Gastrocnemius medialis (tissue), 4 donors: ENCODE measurements around the gene RIPOR3. TPM values are rescaled to one million over a fixed set of nuclear protein-coding genes. Genes with fewer than 3 reads are reported as not detected.

Experiments
- ATAC-seq, 2 donors: fragments of 150-250 bp; one replicate each; pipeline ENCODE4 v1.9.1; 2016
- DNase-seq, 2 donors: peaks; one replicate each; pipeline ENCODE4 v3.0.0-alpha.2; 2019
- H3K27ac ChIP-seq, 4 donors: fragments of 200-600 bp; sonication (generic); 1 replicate in 1 of 4; 2 replicates in 3 of 4; pipeline ENCODE4 v1.5.1; 2016 to 2018; ENCODE audit warnings: mild to moderate bottlenecking in 2 of 4, moderate library complexity in 1 of 4
- H3K27me3 ChIP-seq, 3 donors: fragments of 200-600 bp; sonication (generic) in 2 of 3; 1 replicate in 1 of 3; 2 replicates in 2 of 3; pipeline versions ENCODE4 v1.5.1 to v1.6.0; 2016 to 2019; ENCODE audit warnings: mild to moderate bottlenecking in 1 of 3, moderate library complexity in 1 of 3
- H3K36me3 ChIP-seq, 2 donors: fragments of 200-600 bp; sonication (generic) in 1 of 2; one replicate each; pipeline ENCODE4 v1.5.1; 2017 to 2018
- H3K4me1 ChIP-seq, 2 donors: fragments of 200-600 bp; sonication (generic) in 1 of 2; one replicate each; pipeline ENCODE4 v1.5.1; 2016 to 2017; ENCODE audit warnings: mild to moderate bottlenecking in 2 of 2
- H3K4me3 ChIP-seq, 4 donors: fragments of 200-600 bp; sonication (generic) in 3 of 4; 1 replicate in 1 of 4; 2 replicates in 3 of 4; pipeline ENCODE4 v1.5.1; 2016 to 2019; ENCODE audit warnings: mild to moderate bottlenecking in 2 of 4
- H3K9me3 ChIP-seq, 3 donors: fragments of 200-600 bp; sonication (generic) in 2 of 3; 1 replicate in 1 of 3; 2 replicates in 2 of 3; pipeline ENCODE4 v1.5.1; 2016 to 2019
- POLR2A ChIP-seq, 2 donors: fragments of 450-650 bp; IDR thresholded peaks; one replicate each; pipeline ENCODE4 v1.6.1; 2017; ENCODE audit warnings: antibody characterized with exemption in 2 of 2, mild to moderate bottlenecking in 2 of 2, moderate library complexity in 2 of 2
- in situ Hi-C, 4 donors: fragments of 200-750 bp; cut with MboI; loops; one replicate each; pipeline versions ENCODE4 v1.15.0 to v1.8.0; 2017; ENCODE audit warnings: low sequenced_read_pairs in 4 of 4
- intact Hi-C: fragments of 100-400 bp; cut with DNase I; formaldehyde crosslinking; loops from one replicate; pipeline ENCODE4 v1.15.1; 2023; ENCODE audit warnings: low total_unique reads
- total RNA-seq, 4 donors: library from RNA; depleted of rRNA; stranded (reverse); fragments of >200 nt; gene quantifications; one replicate each; pipeline versions ENCODE4 v1.1.0 to v1.2.3, GENCODE V29; 2016
- TF ChIP-seq, protein P1 (sequence below), 5 experiments: fragments of 450-650 bp in 3 of 5; fragments of 200-600 bp in 2 of 5; sonication (generic) in 2 of 5; IDR thresholded peaks in 4 of 5; conservative IDR thresholded peaks in 1 of 5; 1 replicate in 4 of 5; 2 replicates in 1 of 5; pipeline ENCODE4 v1.5.1; 2016 to 2019; ENCODE audit warnings: antibody characterized with exemption in 5 of 5, mild to moderate bottlenecking in 3 of 5, moderate library complexity in 3 of 5

Gene RIPOR3, protein sequence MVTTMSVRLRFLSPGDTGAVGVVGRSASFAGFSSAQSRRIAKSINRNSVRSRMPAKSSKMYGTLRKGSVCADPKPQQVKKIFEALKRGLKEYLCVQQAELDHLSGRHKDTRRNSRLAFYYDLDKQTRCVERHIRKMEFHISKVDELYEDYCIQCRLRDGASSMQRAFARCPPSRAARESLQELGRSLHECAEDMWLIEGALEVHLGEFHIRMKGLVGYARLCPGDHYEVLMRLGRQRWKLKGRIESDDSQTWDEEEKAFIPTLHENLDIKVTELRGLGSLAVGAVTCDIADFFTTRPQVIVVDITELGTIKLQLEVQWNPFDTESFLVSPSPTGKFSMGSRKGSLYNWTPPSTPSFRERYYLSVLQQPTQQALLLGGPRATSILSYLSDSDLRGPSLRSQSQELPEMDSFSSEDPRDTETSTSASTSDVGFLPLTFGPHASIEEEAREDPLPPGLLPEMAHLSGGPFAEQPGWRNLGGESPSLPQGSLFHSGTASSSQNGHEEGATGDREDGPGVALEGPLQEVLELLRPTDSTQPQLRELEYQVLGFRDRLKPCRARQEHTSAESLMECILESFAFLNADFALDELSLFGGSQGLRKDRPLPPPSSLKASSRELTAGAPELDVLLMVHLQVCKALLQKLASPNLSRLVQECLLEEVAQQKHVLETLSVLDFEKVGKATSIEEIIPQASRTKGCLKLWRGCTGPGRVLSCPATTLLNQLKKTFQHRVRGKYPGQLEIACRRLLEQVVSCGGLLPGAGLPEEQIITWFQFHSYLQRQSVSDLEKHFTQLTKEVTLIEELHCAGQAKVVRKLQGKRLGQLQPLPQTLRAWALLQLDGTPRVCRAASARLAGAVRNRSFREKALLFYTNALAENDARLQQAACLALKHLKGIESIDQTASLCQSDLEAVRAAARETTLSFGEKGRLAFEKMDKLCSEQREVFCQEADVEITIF
- total RNA-seq: 10 to 100 TPM in 1 of 4 donors, 1 to 10 TPM in 3; 5.3 to 12.5 (median 8.2) TPM

DNA sequence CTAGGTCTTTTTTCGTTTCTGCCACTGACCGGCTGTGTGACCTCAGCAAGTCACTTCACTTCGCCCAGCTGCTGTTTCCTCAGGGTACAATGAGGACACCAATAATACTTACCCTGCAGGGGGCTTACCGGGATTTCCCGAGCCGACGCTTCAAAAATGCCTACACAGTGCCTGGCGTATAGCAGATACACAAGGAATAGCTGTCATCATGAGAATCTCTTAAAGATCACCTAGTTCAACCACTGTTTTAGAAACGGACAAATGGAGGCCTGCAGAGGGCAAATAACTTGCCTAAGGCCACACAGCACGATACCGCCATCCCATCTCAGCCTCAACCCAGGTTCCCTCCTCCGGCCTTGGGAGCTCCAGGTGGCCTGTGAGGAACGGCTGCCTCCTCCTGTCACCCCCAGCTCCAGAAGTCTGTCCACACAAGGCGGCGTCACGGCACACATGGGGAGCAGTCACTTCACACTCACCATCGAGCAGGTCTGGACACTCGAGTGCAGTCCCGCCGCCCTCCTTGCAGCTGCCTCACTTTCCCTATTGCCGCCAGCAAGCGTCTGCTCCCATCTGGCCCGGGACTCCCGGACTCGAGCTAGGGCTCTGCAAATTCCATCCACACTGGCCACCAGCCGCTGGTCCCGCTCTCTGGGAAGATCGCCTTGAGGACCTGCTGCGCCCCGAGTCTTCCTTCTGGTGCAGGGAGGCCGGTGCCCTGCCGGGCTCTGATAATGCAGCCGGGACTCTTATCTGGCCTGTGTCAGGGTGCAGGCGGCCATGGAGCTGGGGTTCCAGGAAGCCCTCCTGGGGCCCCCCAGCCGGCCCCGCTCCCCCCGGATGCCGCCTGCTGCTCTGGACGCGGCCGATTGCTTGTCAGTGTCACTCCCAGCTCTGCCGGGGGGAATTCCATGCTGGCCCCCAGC, at the start of gene RIPOR3:
RIPOR3 (minus strand) TSS at position 893 of the 923 bp plus-strand sequence; CDS start at position 479, 414 bp downstream.
- Histone ChIP-seq H3K36me3 (no peaks in the 10 kb centered on the region), H3K27me3 (no peaks in the 10 kb centered on the region), H3K4me1 (peaks cover 12 to 17% of the 10 kb centered on the region in 2 donors), H3K27ac (peak within 1 kb of the TSS; percentile 49 to 78 (median 74)), H3K9me3 (no peaks in the 10 kb centered on the region), H3K4me3 (peak within 1 kb of the TSS; percentile 51 to 57 (median 52))
- DNase-seq: peak; percentile 20 to 25
- TF ChIP-seq, protein P1, sequence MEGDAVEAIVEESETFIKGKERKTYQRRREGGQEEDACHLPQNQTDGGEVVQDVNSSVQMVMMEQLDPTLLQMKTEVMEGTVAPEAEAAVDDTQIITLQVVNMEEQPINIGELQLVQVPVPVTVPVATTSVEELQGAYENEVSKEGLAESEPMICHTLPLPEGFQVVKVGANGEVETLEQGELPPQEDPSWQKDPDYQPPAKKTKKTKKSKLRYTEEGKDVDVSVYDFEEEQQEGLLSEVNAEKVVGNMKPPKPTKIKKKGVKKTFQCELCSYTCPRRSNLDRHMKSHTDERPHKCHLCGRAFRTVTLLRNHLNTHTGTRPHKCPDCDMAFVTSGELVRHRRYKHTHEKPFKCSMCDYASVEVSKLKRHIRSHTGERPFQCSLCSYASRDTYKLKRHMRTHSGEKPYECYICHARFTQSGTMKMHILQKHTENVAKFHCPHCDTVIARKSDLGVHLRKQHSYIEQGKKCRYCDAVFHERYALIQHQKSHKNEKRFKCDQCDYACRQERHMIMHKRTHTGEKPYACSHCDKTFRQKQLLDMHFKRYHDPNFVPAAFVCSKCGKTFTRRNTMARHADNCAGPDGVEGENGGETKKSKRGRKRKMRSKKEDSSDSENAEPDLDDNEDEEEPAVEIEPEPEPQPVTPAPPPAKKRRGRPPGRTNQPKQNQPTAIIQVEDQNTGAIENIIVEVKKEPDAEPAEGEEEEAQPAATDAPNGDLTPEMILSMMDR (IDR thresholded peaks at IDR 0.05 in 4 of 5, conservative IDR thresholded peaks at IDR 0.05 in 1 of 5): no peak
- TF ChIP-seq POLR2A (IDR thresholded peaks at IDR 0.05): peak in 1 of 2 donors; percentile 9
- intact Hi-C loops (no loop called here), in situ Hi-C loops (no loop called here)
- ATAC-seq: peak; percentile 13 to 30

DNA sequence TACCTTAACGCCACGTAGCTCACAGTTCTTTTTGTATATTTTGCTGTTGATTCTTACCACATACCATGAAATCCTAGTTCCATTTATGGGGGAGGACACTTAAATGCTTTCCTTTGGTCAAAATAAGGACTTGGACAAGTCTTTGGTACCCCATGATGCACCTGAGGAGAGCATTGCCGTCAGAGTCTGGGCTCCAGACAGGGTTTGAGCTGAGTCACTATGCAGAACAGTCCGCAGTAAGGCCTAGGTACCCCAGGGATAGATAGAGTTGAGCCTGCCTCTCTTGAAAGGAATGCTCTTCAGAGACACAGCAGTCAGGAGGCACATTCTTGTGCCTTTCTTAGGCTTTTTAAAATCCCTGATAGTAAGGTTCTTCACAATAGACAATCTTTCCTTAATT, 46.0 kb upstream of the RIPOR3 start:
- ATAC-seq (no peak), DNase-seq (no peak)
- Histone ChIP-seq H3K27ac (no peak overlapping the region), H3K9me3 (no peaks in the 10 kb centered on the region), H3K4me3 (no peak overlapping the region), H3K36me3 (no peaks in the 10 kb centered on the region), H3K27me3 (no peaks in the 10 kb centered on the region), H3K4me1 (peaks cover 4 to 17% of the 10 kb centered on the region in 2 donors)
- intact Hi-C loops: loop anchor here (10.0 kb wide), 1 partner anchor 223 kb away; the partner anchor contains the start of gene PTPN1
- in situ Hi-C loops: loop anchor here in 1 of 4 donors (25.0 kb wide), 1 partner anchor 250 kb away; no protein-coding TSS in a partner anchor
- TF ChIP-seq, protein P1 (IDR thresholded peaks at IDR 0.05 in 4 of 5, conservative IDR thresholded peaks at IDR 0.05 in 1 of 5): no peak
- TF ChIP-seq POLR2A (IDR thresholded peaks at IDR 0.05): no peak

DNA sequence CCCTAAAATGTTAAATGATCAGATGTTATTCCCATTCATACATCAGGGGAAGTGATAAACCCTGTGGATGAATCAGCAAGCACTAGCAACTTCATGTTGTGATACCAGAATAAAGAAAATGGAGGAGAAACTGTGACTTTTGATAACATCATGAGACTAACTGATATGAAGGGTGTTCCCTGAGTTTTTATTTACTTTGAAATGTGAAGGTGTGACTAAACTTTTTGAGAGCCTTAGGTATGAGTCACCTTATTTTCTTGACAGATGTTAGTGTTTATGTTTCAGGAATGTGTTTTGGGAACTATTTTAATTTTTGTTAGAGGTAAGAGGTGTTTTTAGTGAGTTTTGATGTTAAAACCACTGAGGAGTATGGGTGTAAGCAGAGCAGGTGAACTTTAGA, 44.5 kb upstream of the RIPOR3 start:
- intact Hi-C loops: loop anchor here (10.0 kb wide), 1 partner anchor 221 kb away; the partner anchor contains the start of gene PTPN1
- Histone ChIP-seq H3K4me1 (peaks cover 9 to 21% of the 10 kb centered on the region in 2 donors), H3K36me3 (no peaks in the 10 kb centered on the region), H3K27me3 (no peaks in the 10 kb centered on the region), H3K9me3 (no peaks in the 10 kb centered on the region), H3K27ac (no peak overlapping the region), H3K4me3 (no peak overlapping the region)
- in situ Hi-C loops: loop anchor here in 1 of 4 donors (25.0 kb wide), 1 partner anchor 249 kb away; no protein-coding TSS in a partner anchor
- ATAC-seq (no peak), DNase-seq (no peak)
- TF ChIP-seq, protein P1 (IDR thresholded peaks at IDR 0.05 in 4 of 5, conservative IDR thresholded peaks at IDR 0.05 in 1 of 5): no peak
- no peak for TF ChIP-seq POLR2A (IDR thresholded peaks at IDR 0.05)
